SIG-M5 (cell line): ENCODE results near the gene ZNF438.
"Not testable (repeated sequence)": the region's sequence is repeated elsewhere in the genome, so short reads cannot be mapped to it uniquely, and the experiment has no call there.

Experiments used
- DNase-seq: peaks from one replicate; lab custom pipeline; 2025; lab: John Stamatoyannopoulos, UW

Gene ZNF438, protein sequence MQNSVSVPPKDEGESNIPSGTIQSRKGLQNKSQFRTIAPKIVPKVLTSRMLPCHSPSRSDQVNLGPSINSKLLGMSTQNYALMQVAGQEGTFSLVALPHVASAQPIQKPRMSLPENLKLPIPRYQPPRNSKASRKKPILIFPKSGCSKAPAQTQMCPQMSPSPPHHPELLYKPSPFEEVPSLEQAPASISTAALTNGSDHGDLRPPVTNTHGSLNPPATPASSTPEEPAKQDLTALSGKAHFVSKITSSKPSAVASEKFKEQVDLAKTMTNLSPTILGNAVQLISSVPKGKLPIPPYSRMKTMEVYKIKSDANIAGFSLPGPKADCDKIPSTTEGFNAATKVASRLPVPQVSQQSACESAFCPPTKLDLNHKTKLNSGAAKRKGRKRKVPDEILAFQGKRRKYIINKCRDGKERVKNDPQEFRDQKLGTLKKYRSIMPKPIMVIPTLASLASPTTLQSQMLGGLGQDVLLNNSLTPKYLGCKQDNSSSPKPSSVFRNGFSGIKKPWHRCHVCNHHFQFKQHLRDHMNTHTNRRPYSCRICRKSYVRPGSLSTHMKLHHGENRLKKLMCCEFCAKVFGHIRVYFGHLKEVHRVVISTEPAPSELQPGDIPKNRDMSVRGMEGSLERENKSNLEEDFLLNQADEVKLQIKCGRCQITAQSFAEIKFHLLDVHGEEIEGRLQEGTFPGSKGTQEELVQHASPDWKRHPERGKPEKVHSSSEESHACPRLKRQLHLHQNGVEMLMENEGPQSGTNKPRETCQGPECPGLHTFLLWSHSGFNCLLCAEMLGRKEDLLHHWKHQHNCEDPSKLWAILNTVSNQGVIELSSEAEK

DNA sequence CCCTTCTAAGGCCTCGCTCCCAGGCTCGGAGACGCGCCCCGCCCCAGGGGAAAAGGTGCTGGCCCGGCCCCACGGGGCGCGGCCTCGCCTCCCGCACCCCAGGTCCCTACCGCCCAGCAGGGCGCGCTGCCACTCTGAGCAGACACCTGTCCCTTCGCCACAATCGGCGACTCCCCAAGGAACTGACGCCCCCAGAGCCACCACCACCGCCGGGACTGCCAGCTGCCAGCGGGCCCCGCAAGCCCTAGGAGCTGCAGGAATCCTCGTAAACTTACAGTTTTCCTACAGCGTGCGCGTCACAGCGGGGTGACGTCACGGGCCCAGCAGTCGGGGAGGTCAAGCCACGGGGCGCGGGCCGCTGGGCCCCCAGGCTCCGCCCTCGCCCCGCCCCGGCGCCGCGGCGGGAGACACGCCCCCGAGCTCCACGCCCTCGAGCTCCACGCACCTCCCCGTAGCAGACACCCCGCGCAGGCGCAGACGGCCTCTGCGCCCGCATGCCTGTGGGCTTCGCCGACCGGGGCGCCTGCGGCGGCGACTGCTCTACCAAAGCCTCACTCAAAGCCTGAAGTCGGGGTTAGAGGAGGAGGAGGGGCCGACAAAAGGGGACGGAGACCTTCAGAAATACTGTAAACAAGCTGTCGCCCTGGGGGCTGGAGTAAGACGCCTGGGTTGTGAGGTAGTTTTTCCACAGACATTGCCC lies at the start of gene ZNF438:
Gene ZNF438 (minus strand): TSS at position 308 of the 700 bp plus-strand sequence. CDS start 154,831 bp downstream, outside the sequence.
- no peak for DNase-seq

DNA sequence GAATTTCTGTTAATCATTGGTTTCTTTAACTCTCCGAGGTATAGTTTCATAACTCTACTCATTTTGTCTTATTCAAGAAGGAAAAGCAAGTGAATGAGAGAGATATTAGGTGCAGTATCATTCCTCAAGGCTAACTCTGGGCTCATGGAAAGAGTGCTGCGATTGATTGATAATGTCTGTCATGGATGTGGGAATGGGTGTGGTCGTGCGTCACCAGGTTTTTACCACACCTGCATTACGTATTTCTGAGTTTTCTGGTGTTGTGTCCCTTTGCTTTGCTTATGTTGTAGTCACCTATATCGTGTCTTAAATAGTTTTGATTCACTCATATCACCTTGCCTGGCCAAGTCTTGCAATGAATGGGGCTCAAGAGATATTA lies 44.9 kb upstream of the ZNF438 start:
- DNase-seq = no peak

GRCh38 chr10:31075881-31076609 lies 44.4 kb upstream of the ZNF438 start:
- no peak for DNase-seq

- DNase-seq = no peak
These were observed 43.8 kb upstream of the ZNF438 start for GRCh38 chr10:31075434-31075833.

DNA sequence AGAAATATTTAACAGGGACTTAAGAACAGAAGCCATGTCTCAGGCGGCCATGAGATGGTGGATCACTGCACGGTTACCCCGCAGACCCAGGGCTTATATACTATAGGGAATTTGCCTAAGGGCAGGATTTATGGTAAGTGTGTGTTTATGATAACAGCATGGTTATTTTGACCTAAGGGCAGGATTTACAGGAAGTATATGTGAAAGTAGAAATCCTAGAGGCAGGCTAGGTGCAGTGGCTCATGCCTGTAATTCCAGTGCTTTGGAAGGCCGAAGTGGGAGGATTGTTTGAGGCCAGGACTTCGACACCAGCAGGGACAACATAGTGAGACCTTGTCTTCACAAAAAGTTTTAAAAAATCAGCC lies 43.0 kb upstream of the ZNF438 start:
- DNase-seq = no peak

DNA sequence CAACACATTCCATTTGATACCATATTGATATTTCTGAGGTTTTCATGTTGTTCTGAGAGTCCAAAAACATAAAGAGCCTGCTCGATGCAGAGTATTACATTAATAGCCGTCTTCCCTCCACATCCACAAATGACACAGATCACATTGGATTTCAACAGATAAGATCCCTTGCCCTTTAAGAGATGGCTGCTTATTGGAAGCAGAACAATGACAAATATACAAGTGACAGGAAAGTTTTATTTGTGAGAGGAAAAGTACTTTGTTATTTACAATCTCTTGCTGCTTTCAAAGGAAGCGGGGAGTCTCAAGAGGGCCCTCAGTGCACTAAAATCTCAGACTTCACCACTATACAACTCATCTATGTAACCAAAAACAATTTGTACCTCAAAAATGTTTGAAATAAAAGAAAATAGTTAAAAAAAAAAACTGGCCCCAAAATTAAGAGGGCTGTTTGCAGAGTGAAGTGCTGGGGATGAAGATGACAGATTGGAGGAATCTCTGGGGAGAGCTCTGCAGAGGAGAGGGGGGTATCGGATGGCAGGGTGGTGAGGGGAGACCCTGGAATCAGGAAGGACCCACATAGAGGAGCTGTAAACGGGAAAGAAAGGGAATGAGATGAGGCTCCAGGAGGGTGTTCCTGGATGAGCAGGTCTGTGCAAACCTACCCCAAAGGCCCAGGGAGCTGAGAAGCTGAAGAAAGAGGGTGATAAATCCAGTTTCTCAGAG lies 42.5 kb upstream of the ZNF438 start:
- no peak for DNase-seq

DNA sequence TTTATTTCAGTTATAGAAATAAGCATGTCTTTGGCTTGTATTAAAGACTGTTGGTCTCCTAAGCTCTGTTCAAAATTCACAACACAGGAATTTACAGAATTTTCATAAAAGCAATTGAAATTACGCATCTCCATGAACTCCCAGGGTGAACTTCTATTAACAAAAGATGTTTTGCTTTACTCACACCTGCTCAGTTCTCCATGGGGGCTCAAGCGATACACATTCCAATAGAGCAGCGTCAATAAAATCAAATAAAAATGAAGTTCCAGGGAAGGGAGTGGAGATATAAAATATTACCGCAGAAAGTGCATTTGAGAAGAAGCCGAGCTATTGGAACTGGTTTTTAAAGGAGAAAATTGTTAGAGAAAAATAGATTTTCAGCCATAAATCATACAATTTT lies 41.5 kb upstream of the ZNF438 start:
- DNase-seq = no peak

GRCh38 chr10:31072451-31072850 lies 40.8 kb upstream of the ZNF438 start:
- DNase-seq = no peak

GRCh38 chr10:31071232-31072005 lies 39.8 kb upstream of the ZNF438 start:
- DNase-seq = no peak

GRCh38 chr10:31070691-31071090 lies 39.0 kb upstream of the ZNF438 start:
- DNase-seq = no peak

DNA sequence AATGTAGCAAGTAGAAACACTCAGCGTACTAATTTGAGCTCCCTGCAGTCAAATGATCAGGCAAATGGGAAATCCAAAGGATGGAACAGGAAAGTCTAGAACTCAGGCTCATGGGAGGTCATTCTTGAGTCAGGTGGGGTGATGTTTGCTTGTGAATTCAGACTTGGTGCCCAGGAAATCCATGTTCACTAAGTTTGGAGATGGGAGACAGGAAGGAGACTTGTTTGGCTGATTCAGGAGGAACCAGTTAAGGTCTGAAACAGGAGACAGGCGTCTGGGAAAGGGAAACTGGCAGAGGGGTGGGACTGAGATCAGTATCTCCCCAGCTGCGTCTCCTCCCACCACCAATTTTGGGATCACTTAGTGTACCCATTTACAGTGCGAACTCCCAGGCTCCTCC lies 38.4 kb upstream of the ZNF438 start:
- no peak for DNase-seq

GRCh38 chr10:31069411-31069810 lies 37.7 kb upstream of the ZNF438 start:
- no peak for DNase-seq

DNA sequence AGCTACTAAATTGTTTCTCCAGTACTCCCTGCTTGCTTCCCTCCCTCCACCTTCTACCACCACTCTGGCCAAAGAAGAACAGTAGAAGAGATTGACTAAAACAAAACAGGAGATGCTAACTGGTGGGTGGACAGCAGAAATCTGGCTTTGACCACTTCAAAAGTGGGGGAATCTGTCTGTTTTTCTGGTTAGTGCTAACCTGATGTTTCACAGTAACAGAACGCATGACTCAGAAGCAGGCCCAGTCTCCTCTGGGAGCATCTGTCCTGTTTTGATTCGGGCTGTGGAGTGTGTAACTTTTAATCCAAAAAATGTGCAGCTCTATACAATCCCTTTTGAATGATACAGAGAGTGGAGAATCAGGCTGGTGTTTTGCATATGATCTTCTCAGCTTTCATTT lies 32.7 kb upstream of the ZNF438 start:
- DNase-seq = no peak

DNA sequence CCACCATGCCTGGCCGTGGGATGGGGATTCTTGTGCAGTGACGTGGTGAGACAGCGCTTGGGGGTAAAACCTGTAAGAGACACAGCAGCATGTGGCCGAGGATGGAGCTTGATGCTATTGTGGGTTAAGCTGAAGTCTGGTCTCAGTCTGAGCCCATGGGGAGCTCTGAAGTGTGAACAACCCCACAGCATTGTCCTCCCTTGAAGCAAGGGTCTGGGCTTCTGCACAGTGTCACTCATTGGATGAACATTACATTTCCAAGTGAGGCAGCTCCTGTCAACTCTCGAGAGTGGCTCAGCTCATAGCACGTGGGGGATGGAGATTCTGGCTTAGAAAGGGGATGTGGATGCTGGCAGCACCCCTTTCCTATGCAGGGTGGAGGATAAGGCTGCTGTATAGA lies 32.2 kb upstream of the ZNF438 start:
- no peak for DNase-seq

- DNase-seq = no peak
These were observed 31.2 kb upstream of the ZNF438 start for GRCh38 chr10:31062856-31063255.

DNA sequence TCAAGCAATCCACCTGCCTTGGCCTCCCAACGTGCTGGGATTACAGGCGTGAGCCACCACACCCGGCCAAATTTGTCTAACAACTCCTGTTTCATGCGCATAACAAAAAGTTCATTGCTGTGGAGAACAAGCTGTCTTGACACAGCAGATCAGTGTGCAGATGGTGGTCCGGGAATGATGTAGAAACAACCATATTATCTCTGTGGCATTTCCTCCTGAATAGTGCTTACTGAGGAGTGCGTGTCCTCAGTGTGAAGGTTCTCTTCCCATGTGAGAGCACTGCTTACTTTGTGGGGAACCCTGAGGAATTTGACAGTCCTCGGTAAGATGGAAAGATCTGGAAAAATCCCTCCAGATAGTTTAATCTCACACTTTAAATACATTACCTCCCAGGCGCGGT lies 30.3 kb upstream of the ZNF438 start:
- no peak for DNase-seq

DNA sequence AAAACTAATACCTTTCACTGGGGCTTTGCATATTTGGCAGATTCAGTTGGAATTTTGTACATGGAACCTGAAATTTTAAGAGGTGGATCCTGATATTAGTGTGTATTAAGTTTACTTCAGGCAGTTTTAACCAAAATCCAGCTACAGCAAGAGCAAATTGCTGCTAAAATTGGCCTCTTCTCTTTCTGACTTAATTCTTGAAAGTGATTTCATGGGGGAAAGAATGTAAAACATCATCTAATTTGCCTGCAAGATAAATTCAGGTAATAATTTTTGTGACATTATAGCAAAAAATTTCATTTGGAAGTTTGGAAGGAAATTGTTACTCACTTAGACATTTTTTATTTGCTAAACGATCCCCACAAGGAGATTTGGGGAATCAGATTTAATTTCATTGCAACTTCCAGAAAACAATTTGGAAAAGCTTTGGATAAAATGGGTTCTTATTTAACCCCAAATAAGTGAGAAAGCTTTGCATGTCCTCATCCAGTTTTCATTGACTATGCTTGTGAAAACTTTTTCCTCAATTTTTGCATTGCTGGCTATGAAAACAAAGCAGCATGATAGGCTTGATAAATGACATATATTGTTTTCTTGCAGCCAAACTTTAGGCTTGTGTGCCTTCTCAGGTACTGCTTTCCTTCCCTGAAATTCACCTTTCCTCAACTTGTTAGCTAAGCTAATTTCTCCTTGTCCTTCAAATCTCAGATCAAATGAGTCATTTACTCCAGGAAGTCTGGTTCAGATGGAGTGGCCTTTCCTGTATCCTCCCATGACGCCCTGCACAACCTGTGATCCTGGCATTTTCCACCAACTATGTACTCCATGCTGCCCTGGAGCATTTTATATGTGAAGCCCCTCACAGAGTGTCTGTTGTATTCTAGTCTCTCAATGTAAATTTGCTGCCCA lies 27.4 kb upstream of the ZNF438 start:
- DNase-seq = no peak

- not testable (repeated sequence) for DNase-seq
These were observed 25.0 kb upstream of the ZNF438 start for GRCh38 chr10:31056678-31057077.

DNA sequence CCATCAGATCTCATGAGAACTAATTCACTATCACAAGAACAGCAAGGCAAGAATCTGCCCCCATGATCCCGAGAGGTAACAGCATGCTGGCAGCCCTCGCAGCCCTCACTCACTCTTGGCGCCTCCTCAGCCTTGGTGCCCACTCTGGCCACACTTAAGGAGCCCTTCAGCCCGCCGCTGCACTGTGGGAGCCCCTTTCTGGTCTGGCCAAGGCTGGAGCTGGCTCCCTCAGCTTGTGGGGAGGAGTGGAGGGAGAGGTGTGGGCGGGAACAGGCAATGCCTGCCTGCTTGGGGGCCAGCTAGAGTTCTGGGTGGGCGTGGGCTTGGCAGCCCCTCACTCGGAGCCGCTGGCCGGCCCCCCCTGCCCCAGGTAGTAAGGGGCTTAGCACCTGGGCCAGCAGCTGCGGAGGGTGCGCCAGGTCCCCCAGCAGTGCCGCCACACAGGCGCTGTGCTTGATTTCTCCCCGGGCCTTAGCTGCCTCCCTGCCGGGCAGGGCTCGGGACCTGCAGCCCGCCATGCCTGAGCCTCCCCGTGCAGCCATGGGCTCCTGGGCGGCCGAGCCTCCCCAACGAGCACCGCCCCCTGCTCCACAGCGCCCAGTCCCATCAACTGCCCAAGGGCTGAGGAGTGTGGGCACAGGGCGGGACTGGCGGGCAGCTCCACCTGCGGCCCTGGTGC lies 24.0 kb upstream of the ZNF438 start:
- DNase-seq = no peak
